GM12892 (cell line): ENCODE data around the gene MAN2A2.

Experiments
- POLR2A ChIP-seq: IDR thresholded peaks from 2 replicates; pipeline ENCODE4 v1.6.1; 2011; ENCODE audit warnings: low read depth, low read length, control low read depth
- TAF1 ChIP-seq: IDR thresholded peaks from 2 replicates; pipeline ENCODE4 v1.6.1; 2011; ENCODE audit warnings: low read depth, mild to moderate bottlenecking, control low read depth, low read length, borderline replicate concordance

DNA sequence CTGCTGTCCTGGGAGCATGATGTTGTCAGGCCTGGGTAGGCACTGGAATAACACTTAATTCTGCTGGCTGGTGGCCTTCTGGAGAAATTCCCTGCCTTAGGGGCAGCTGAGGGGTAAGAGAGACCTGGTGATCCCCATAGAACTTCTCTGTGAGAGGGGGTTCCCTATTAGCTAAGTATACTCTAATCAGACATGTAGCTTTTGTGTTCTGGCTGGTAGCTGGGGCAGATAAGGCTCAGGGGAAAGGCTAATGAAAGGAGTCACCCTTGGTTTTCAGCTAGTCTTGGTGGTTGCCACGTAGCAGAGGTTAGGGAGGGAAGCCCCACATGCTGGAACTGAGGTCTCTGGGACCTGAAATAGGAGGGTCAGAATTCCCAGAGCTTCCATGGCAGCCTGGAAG lies 30.2 kb downstream of the MAN2A2 start:
- no peak for TF ChIP-seq TAF1
- TF ChIP-seq POLR2A, result no peak
